Heart right ventricle (tissue), 16 donors: ENCODE data around the gene DDX10. TPM values are rescaled to one million over a fixed set of nuclear protein-coding genes. Genes with fewer than 3 reads are reported as not detected.

ENCODE experiments used
- ATAC-seq, 8 donors: fragments of 200-7000 bp; cut with Tn5 transposase; one replicate each; pipeline ENCODE4 v1.9.1; 2020; ENCODE audit warnings: mild to moderate bottlenecking in 8 of 8, moderate library complexity in 8 of 8, moderate number of reproducible peaks in 1 of 8
- DNase-seq, 2 donors: peaks; one replicate each; pipeline ENCODE4 v3.0.0-alpha.2; 2020
- H3K27ac ChIP-seq, 10 donors: fragments of 200-600 bp; sonication (generic) in 2 of 10; one replicate each; pipeline versions ENCODE4 v1.5.0 to v1.8.0; 2020 to 2022; ENCODE audit warnings: mild to moderate bottlenecking in 3 of 10
- H3K27me3 ChIP-seq, 7 donors: fragments of 200-600 bp; one replicate each; pipeline ENCODE4 v1.8.0; 2021 to 2022; ENCODE audit warnings: mild to moderate bottlenecking in 2 of 7
- H3K36me3 ChIP-seq, 9 donors: fragments of 200-600 bp; sonication (generic) in 1 of 9; one replicate each; pipeline versions ENCODE4 v1.5.0 to v1.8.0; 2020 to 2022; ENCODE audit warnings: mild to moderate bottlenecking in 2 of 9
- H3K4me1 ChIP-seq, 9 donors: fragments of 200-600 bp; sonication (generic) in 1 of 9; one replicate each; pipeline versions ENCODE4 v1.5.0 to v1.8.0; 2020 to 2022; ENCODE audit warnings: mild to moderate bottlenecking in 4 of 9
- H3K4me3 ChIP-seq, 10 donors: fragments of 200-600 bp; sonication (generic) in 2 of 10; one replicate each; pipeline versions ENCODE4 v1.5.0 to v1.8.0; 2020 to 2022; ENCODE audit warnings: mild to moderate bottlenecking in 7 of 10, moderate library complexity in 2 of 10
- H3K9me3 ChIP-seq, 11 donors: fragments of 200-600 bp in 10 of 11; sonication (generic) in 2 of 11; one replicate each; pipeline versions ENCODE4 v1.5.0 to v1.8.0; 2013 to 2022; ENCODE audit warnings: mild to moderate bottlenecking in 2 of 11, control low read depth in 1 of 11, moderate library complexity in 1 of 11
- WGBS, 2 donors: extraction: QIAGEN DNeasy Blood & Tissue Kit; methylation state at CpG; one replicate each; pipeline ENCODE4 v1.1.7; 2013; ENCODE audit warnings: inconsistent platforms in 1 of 2; 5-methylcytosine and 5-hydroxymethylcytosine counted together
- intact Hi-C, 10 donors: fragments of 100-400 bp; cut with DNase I; formaldehyde crosslinking; loops; one replicate each; pipeline versions ENCODE4 v1.11.1 to v1.14.2; 2022
- polyA plus RNA-seq, 2 donors: library from polyadenylated mRNA; stranded (reverse); fragments of 200-250 nt; gene quantifications; one replicate each; pipeline ENCODE4 v1.2.3, GENCODE V29; 2013
- total RNA-seq, 10 donors: library from RNA; stranded (reverse); fragmentation: NEBNext Ultra II Directional in 3 of 10; extraction: Animal tissue kit (Norgen Biotek cat#: 25700) in 3 of 10; gene quantifications; one replicate each; pipeline versions ENCODE4 v1.2.1 to v1.2.4, GENCODE V29; 2021 to 2023
- TF ChIP-seq, protein P1 (sequence below), 9 donors: fragments of 200-600 bp; sonication (generic) in 2 of 9; IDR thresholded peaks; one replicate each; pipeline versions ENCODE4 v1.5.0 to v1.8.0; 2021 to 2022; ENCODE audit warnings: antibody characterized with exemption in 9 of 9, mild to moderate bottlenecking in 5 of 9, moderate library complexity in 1 of 9
- donor health status: Arrhythmogenic right ventricular cardiomyopathy.
- donor health status: ischemic (EF 13 %, LVEDD 7.1; RV severe dilation, severe dysfunction).
- donor health status: healthy with polysubstance abuse.
- donor health status: DM: no; HTN: yes; CAD: no.
- donor health status: DM: no; HTN: no; CAD: no.
- donor health status: ischemic (EF 25% LVEDD 6.9; RV normal size, moderate dysfunction).
- donor health status: ischemic (EF 25% LVEDD 5.7; RV mildly dilated, moderate dysfunction).
- donor health status: healthy.
- donor health status: DM: yes; HTN: yes; CAD: no.
- donor health status: Ischemic cardiomyopathy.
- donor health status: ischemic (EF 35%, LVEDD 5.7; RV mildly dilated, moderate dysfunction).
- donor health status: nonischemic (EF 11% LVEDD 7.7; RV severe dilation, severe dysfunction).
- donor health status: DM: yes; HTN: yes; CAD: no.
- donor health status: PGD.
- donor health status: ischemic (EF 29% LVEDD 5.4; RV normal size, mild dysfunction).
- donor health status: nonischemic (EF 23%, LVEDD 6.1; RV moderate dilation, normal function).

Gene DDX10
- total and polyA plus RNA-seq, 12 donors = 9.3 to 15.3 (median 11.5) TPM

GRCh38 chr11:108743851-108744250 is 79.0 kb downstream of the DDX10 start:
- ATAC-seq = no peak
- Histone ChIP-seq H3K27me3 (no peaks in the 10 kb centered on the region), H3K4me1 (peaks cover 0 to 6% (median 0%) of the 10 kb centered on the region in 9 donors), H3K27ac (no peak overlapping the region), H3K4me3 (no peak overlapping the region), H3K9me3 (peaks cover 0 to 16% (median 0%) of the 10 kb centered on the region in 11 donors), H3K36me3 (peaks cover 0 to 7% (median 0%) of the 10 kb centered on the region in 9 donors)
- TF ChIP-seq, protein P1, sequence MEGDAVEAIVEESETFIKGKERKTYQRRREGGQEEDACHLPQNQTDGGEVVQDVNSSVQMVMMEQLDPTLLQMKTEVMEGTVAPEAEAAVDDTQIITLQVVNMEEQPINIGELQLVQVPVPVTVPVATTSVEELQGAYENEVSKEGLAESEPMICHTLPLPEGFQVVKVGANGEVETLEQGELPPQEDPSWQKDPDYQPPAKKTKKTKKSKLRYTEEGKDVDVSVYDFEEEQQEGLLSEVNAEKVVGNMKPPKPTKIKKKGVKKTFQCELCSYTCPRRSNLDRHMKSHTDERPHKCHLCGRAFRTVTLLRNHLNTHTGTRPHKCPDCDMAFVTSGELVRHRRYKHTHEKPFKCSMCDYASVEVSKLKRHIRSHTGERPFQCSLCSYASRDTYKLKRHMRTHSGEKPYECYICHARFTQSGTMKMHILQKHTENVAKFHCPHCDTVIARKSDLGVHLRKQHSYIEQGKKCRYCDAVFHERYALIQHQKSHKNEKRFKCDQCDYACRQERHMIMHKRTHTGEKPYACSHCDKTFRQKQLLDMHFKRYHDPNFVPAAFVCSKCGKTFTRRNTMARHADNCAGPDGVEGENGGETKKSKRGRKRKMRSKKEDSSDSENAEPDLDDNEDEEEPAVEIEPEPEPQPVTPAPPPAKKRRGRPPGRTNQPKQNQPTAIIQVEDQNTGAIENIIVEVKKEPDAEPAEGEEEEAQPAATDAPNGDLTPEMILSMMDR (IDR thresholded peaks at IDR 0.05) = no peak
- no peak for DNase-seq
- whole genome bisulfite sequencing, 2 donors = 89 to 90% methylated on average over 3 of the region's 3 CpGs
- intact Hi-C loops = no loop called here

DNA sequence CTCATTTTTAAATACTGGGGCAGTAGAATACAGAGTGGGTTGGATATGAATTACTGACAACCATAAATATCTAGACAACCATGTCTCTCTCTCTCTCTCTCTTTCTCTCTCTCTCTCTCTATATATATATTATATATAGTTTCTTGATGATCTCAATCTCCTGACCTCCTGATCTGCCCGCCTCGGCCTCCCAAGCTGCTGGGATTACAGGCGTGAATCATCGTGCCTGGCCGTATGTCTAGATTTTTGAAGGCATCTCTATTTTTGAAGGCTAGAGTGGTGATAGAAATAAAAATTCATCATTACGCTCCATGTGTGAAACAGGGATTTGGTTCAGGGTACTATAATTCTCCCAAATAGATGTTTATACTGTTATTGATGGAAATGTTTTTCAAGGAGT is 84.1 kb downstream of the DDX10 start:
- TF ChIP-seq, protein P1 (IDR thresholded peaks at IDR 0.05) = no peak
- H3K36me3 ChIP-seq = peaks cover 0 to 7% (median 0%) of the 10 kb centered on the region in 9 donors
- peaks cover 0 to 1% (median 0%) of the 10 kb centered on the region in 9 donors for H3K4me1 ChIP-seq
- 95% methylated on average over 6 of the region's 6 CpGs for WGBS, 2 donors
- no peak overlapping the region for H3K27ac ChIP-seq
- no peak overlapping the region for H3K4me3 ChIP-seq
- no peak for ATAC-seq
- H3K9me3 ChIP-seq = no peaks in the 10 kb centered on the region
- no peaks in the 10 kb centered on the region for H3K27me3 ChIP-seq
- DNase-seq = no peak
- intact Hi-C loops = no loop called here

DNA sequence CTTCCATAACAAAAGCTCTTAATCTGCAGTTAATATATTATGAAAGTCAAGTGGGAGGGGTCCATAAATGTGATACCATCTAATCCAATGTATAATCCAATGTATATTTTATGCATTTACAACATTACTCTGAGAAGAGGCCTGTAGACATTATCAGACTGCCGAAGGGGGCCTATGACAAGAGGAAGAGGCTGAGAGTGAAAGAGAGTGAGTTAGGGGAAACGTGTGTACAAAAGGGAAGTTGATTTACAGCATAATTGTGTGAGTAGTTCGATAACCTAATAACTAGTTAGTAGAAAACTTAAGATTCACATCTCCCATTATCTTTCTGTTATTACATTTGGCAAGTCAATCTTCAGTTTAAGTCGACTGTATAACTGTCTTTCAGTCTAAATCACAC is 86.6 kb downstream of the DDX10 start:
- H3K4me1 ChIP-seq = peaks cover 0 to 16% (median 11%) of the 10 kb centered on the region in 9 donors
- DNase-seq (no peak), ATAC-seq (no peak)
- 95 to 96% methylated on average over 4 of the region's 4 CpGs for WGBS, 2 donors
- H3K4me3 ChIP-seq = no peak overlapping the region
- peaks cover 0 to 2% (median 0%) of the 10 kb centered on the region in 9 donors for H3K36me3 ChIP-seq
- no peak overlapping the region for H3K27ac ChIP-seq
- intact Hi-C loops = no loop called here
- H3K9me3 ChIP-seq = no peaks in the 10 kb centered on the region
- no peaks in the 10 kb centered on the region for H3K27me3 ChIP-seq
- TF ChIP-seq, protein P1 (IDR thresholded peaks at IDR 0.05) = no peak

GRCh38 chr11:108752297-108752751 is 87.5 kb downstream of the DDX10 start:
- DNase-seq (no peak), ATAC-seq (no peak)
- H3K27me3 ChIP-seq = no peaks in the 10 kb centered on the region
- no peaks in the 10 kb centered on the region for H3K9me3 ChIP-seq
- H3K27ac ChIP-seq = no peak overlapping the region
- H3K36me3 ChIP-seq = no peaks in the 10 kb centered on the region
- H3K4me1 ChIP-seq = peaks cover 0 to 16% (median 11%) of the 10 kb centered on the region in 9 donors
- intact Hi-C loops = no loop called here
- no peak overlapping the region for H3K4me3 ChIP-seq
- TF ChIP-seq, protein P1 (IDR thresholded peaks at IDR 0.05) = no peak
